Activated CD4-positive, alpha-beta memory T cell treated with anti-CD3 and anti-CD28 coated beads, Interleukin-2, amount 10 ng/mL, durations not matched to agents 7 days and 5 days (primary cell): ENCODE data around the gene SLAIN2. TPM values are rescaled to one million over a fixed set of nuclear protein-coding genes. Genes with fewer than 3 reads are reported as not detected.
"Not testable (repeated sequence)": the region's sequence is repeated elsewhere in the genome, so short reads cannot be mapped to it uniquely, and the experiment has no call there.

Experiments used
- CTCF ChIA-PET: fragments of 350-600 bp; sonication (Branson Sonifier 250); formaldehyde crosslinking; loops from one replicate; lab custom pipeline; 2021; ENCODE audit warnings: antibody characterized with exemption, inconsistent platforms; lab: Charles Lee
- POLR2A ChIA-PET: fragments of 350-600 bp; sonication (Branson Sonifier 250); formaldehyde crosslinking; loops from one replicate; lab custom pipeline; 2021; ENCODE audit warnings: antibody characterized with exemption; lab: Charles Lee
- DNase-seq: peaks from one replicate; pipeline ENCODE4 v3.0.0-alpha.2; 2020
- H3K27ac Mint-ChIP-seq: one replicate; pipeline ENCODE4 v1.8.0; 2021; ENCODE audit warnings: mild to moderate bottlenecking, mixed read lengths
- H3K27me3 Mint-ChIP-seq: one replicate; pipeline ENCODE4 v1.8.0; 2021; ENCODE audit warnings: mixed read lengths
- H3K36me3 Mint-ChIP-seq: one replicate; pipeline ENCODE4 v1.8.0; 2021; ENCODE audit warnings: low read depth, mixed read lengths
- H3K4me1 Mint-ChIP-seq: one replicate; pipeline ENCODE4 v1.8.0; 2021; ENCODE audit warnings: mixed read lengths
- H3K4me3 Mint-ChIP-seq: one replicate; pipeline ENCODE4 v1.8.0; 2021; ENCODE audit warnings: mild to moderate bottlenecking, mixed read lengths
- H3K9me3 Mint-ChIP-seq: one replicate; pipeline ENCODE4 v1.8.0; 2021; ENCODE audit warnings: mixed read lengths
- total RNA-seq, 2 experiments: library from RNA; stranded (reverse); gene quantifications; one replicate each; pipeline ENCODE4 v1.2.3, GENCODE V29; 2021

Gene SLAIN2
- total RNA-seq = 10 to 100 TPM; 62.4 to 66.2 TPM

DNA sequence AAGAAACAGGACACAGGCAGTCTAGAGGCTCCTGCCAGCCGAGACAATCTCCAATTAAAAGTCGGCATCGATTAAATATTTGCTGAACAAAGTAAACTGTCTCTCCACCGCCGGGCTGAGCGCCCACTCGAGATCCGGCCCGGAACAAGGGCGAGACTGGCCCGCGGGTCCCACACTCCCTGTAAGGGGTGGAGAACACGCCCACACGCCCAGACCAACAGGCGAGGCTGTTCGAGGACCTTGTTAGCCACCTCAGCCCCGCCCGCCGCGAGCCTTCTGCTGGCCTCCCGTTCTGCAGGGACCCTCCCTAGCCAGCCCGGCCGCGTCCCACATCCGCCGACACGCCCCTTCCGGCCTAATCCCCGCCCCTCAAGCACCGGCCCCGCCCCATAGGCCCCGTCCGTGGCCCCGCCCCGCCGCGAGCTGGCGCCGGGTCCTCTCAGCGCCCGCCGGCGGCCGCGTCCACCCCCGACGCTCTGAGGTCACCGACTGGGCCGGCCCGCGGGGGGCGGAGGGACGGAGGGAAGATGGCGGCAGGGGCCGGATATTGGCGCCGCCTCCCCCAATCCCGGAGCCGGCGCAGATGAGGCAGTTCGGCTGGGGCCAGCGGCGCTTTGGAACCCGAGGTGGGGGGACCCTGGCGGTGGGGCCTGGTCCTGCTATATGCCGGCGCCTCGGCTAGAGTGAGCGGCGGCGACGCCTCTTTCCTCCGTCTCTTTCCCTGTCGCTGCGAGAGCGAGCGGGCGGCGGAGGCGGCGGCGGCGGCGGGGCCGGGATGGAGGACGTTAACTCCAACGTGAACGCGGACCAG, at the start of gene SLAIN2:
Gene SLAIN2 (plus strand): TSS at position 565 of the 811 bp plus-strand sequence. CDS start 211 bp downstream, at position 776.
- Mint-ChIP-seq H3K27ac (peak within 1 kb of the TSS; percentile 93), H3K36me3 (peaks cover 6% of the 10 kb centered on the region), H3K4me3 (peak within 1 kb of the TSS; percentile 97), H3K9me3 (no peaks in the 10 kb centered on the region), H3K4me1 (peaks cover 57% of the 10 kb centered on the region), H3K27me3 (no peaks in the 10 kb centered on the region)
- ChIA-PET CTCF (interaction anchor here (1.3 to 1.5 kb wide), 2 partner anchors 36 to 205 kb away, joined by 3 to 4 read pairs; no protein-coding TSS in a partner anchor), POLR2A (interaction anchor here (0.7 to 2.9 kb wide), 13 partner anchors 13 to 565 kb away, joined by 3 to 14 read pairs (median 3); partner anchors contain the start of gene FRYL)
- DNase-seq = peak; percentile 98

DNA sequence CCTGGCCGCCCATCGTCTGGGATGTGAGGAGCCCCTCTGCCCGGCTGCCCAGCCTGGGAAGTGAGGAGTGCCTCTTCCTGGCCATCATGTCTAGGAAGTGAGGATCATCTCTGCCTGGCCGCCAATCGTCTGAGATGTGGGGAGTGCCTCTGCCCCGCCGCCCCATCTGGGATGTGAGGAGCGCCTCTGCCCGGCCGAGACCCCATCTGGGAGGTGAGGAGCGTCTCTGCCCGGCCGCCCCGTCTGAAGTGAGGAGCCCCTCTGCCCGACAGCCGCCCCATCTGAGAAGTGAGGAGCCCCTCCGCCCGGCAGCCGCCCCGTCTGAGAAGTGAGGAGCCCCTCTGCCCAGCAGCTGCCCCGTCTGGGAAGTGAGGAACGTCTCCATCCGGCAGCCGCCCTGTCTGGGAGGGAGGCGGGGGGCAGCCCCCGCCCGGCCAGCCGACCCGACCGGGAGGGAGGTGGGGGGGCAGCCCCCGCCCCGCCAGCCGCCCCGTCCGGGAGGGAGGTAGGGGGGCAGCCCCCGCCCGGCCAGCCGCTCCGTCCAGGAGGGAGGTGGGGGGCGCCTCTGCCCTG, 49.0 kb upstream of the SLAIN2 start:
- DNase-seq, H3K36me3 Mint-ChIP-seq, H3K27me3 Mint-ChIP-seq, H3K4me1 Mint-ChIP-seq, H3K9me3 Mint-ChIP-seq, H3K4me3 Mint-ChIP-seq, H3K27ac Mint-ChIP-seq, CTCF ChIA-PET, POLR2A ChIA-PET: not testable (repeated sequence)

DNA sequence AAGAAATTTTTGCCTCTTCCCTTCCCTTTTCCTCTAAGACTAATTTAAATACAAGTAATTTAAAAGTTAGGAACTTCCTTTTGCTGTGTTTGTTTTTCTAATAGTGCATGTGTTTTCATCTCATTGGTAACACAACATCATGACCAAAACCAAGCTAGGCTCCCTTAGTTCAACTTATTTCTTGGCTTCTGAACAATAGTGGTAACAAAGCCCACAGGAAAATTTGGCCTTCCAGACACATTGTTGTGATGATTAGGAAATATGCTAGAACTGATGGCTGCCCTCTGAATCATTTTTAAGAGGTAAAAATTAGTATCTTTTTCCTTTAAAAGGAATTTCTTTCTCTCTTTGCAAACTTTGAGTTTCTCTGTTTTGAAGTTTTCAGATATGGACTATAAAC, 46.2 kb upstream of the SLAIN2 start:
- no peaks in the 10 kb centered on the region for H3K36me3 Mint-ChIP-seq
- ChIA-PET POLR2A (no interaction called here), CTCF (no interaction called here)
- no peak for DNase-seq
- no peak overlapping the region for H3K4me3 Mint-ChIP-seq
- H3K27me3 Mint-ChIP-seq = no peaks in the 10 kb centered on the region
- no peaks in the 10 kb centered on the region for H3K9me3 Mint-ChIP-seq
- H3K4me1 Mint-ChIP-seq = peaks cover 5% of the 10 kb centered on the region
- no peak overlapping the region for H3K27ac Mint-ChIP-seq

DNA sequence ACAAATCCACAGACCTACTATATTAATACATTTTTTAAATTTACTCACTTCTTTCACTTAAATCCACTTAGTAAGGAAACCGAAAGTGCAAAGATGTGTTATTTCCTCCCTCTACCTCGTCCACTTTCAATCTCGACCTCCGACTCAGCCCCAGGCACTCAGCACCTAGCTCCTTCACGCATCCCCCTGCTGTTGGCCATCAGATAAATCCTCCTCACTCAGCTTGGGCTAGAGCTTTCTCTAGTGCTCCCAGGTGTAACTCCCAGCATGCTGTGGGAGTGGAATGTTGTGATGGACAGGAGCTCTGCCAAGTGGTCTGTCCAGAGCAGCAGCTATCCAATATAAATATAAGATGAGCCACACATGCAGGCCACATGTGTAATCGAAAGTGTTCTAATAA, 45.0 kb upstream of the SLAIN2 start:
- ChIA-PET POLR2A (interaction anchor here (1.0 kb wide), 1 partner anchor 46 kb away, joined by 3 read pairs; no protein-coding TSS in a partner anchor), CTCF (interaction anchor here (0.6 kb wide), 1 partner anchor 97 kb away, joined by 3 read pairs; no protein-coding TSS in a partner anchor)
- Mint-ChIP-seq H3K4me1 (peaks cover 5% of the 10 kb centered on the region), H3K27ac (no peak overlapping the region), H3K36me3 (no peaks in the 10 kb centered on the region), H3K9me3 (no peaks in the 10 kb centered on the region), H3K27me3 (no peaks in the 10 kb centered on the region), H3K4me3 (no peak overlapping the region)
- DNase-seq = no peak

DNA sequence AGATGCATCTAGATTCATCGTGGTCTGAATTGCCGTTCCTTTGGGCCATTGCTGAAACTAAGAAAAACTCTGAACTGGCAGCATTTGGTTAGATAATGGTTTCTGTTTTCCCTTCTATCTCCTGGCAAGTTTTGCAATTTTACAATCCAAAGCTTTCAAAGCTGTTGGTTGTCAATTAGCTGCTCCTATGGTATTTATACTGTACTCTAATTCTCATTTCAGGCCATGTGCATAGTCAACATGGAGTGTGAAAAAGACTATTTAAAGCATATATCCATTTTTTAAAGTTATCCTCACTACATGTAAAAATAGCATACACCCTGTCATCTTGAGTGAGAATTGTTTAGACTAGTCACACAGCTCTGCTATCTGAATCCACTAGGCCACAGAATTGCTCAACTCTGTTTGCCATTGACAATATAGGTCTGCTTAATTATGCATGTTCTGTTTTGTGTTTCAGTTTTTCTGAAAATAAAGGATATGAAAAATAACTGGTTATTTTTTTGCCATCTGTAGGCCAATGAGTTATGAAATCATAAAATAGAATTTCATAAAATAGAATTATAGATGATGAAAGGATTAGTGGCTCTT, 44.0 kb upstream of the SLAIN2 start:
- Mint-ChIP-seq H3K9me3 (no peaks in the 10 kb centered on the region), H3K4me1 (peaks cover 5% of the 10 kb centered on the region), H3K27ac (no peak overlapping the region), H3K4me3 (no peak overlapping the region), H3K27me3 (peaks cover 4% of the 10 kb centered on the region), H3K36me3 (no peaks in the 10 kb centered on the region)
- ChIA-PET CTCF (no interaction called here), POLR2A (no interaction called here)
- DNase-seq = no peak

DNA sequence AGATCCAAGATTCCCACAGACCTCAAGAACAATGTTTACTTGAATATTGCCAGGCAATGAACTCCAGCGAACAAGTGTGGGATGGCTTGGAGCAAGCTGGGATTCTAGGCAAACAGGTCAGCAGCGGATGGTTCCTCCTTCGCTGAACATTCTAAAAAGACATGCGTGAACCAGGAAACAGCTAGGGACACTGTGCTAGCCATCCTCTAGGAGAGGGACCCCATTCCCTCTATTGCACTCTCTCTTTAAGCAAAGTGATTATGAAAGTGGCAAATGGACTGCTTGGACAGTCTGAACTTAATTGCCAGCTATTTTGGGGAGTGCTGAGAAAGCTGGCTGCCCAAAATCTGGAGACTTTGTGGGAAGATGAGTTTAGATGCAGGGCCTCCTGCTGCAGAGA, 41.8 kb upstream of the SLAIN2 start:
- H3K4me3 Mint-ChIP-seq = no peak overlapping the region
- no peak for DNase-seq
- ChIA-PET POLR2A (interaction anchor here (0.6 to 1.9 kb wide), 2 partner anchors 42 to 610 kb away, joined by 3 to 4 read pairs; no protein-coding TSS in a partner anchor), CTCF (no interaction called here)
- H3K9me3 Mint-ChIP-seq = no peaks in the 10 kb centered on the region
- peaks cover 7% of the 10 kb centered on the region for H3K27me3 Mint-ChIP-seq
- H3K4me1 Mint-ChIP-seq = peaks cover 5% of the 10 kb centered on the region
- no peak overlapping the region for H3K27ac Mint-ChIP-seq
- no peaks in the 10 kb centered on the region for H3K36me3 Mint-ChIP-seq

DNA sequence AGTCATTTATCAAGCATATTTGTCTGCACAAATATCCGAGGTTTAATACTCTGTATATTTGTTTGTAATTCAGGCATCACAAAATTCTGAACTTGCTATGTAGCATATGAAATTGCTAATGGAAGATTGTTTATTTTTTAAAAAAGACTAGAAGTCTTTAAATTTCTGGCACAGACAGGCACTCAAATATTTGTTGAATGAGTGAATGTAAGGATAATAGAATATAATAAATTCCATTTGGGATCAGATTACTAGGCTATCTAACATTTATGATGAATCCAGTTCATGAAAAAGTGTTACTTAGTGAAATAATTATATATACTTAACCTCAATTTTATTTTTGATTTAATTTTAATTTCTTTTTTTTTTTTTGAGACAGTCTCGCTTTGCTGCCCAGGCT, 41.3 kb upstream of the SLAIN2 start:
- Mint-ChIP-seq H3K4me1 (peaks cover 5% of the 10 kb centered on the region), H3K27ac (no peak overlapping the region), H3K4me3 (no peak overlapping the region), H3K27me3 (peaks cover 7% of the 10 kb centered on the region), H3K9me3 (no peaks in the 10 kb centered on the region), H3K36me3 (no peaks in the 10 kb centered on the region)
- DNase-seq = no peak
- POLR2A ChIA-PET = interaction anchor here (1.9 kb wide), 1 partner anchor 42 kb away, joined by 4 read pairs; no protein-coding TSS in a partner anchor
- CTCF ChIA-PET = no interaction called here

DNA sequence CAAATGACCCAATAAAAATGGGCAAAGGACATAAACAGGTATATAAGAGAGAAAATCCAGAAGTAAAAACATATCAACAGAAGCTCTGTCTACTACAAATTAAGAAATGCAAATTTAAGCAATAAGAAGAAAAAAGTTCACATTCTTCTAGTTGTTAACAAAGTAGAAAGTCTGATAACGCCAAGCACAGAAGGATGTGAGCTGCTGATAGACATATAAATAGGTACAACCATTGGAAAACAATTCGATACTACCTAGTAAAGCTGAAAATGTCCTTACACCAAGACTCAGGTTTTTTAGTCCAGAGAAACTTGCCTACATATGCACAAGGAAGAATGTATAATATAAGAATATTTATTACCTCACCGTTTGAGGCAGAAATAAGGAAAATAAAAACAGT, 35.8 kb upstream of the SLAIN2 start:
- CTCF ChIA-PET = no interaction called here

DNA sequence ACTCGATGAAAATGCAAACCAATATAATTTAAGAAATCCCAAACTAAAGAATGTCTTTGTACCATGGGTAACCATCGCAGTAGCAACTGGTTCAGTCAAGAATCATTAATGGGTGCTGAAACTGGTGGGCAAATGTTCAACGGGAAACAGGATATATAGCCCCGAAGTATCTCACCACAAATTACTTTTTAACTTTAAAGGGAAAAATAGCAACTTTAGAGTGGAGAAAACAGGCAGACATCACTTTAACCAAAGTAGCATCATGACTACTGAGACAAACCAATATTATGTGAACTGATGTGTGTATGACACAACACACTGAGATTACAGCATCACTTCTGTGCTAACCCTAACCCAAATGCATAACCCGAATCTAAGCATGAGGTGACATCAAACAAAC, 33.8 kb upstream of the SLAIN2 start:
- no peaks in the 10 kb centered on the region for H3K36me3 Mint-ChIP-seq
- POLR2A ChIA-PET = no interaction called here
- H3K4me3 Mint-ChIP-seq = no peak overlapping the region
- H3K4me1 Mint-ChIP-seq = no peaks in the 10 kb centered on the region
- H3K27me3 Mint-ChIP-seq = peaks cover 7% of the 10 kb centered on the region
- DNase-seq = no peak
- CTCF ChIA-PET = no interaction called here
- H3K27ac Mint-ChIP-seq = no peak overlapping the region
- H3K9me3 Mint-ChIP-seq = no peaks in the 10 kb centered on the region

More for the DNA sequence above, 35.8 kb upstream of the SLAIN2 start:
- DNase-seq = no peak
- H3K9me3 Mint-ChIP-seq = no peaks in the 10 kb centered on the region
- H3K36me3 Mint-ChIP-seq = no peaks in the 10 kb centered on the region
- no peaks in the 10 kb centered on the region for H3K4me1 Mint-ChIP-seq
- H3K4me3 Mint-ChIP-seq = no peak overlapping the region
- no peak overlapping the region for H3K27ac Mint-ChIP-seq
- H3K27me3 Mint-ChIP-seq = peaks cover 11% of the 10 kb centered on the region
- POLR2A ChIA-PET = no interaction called here

DNA sequence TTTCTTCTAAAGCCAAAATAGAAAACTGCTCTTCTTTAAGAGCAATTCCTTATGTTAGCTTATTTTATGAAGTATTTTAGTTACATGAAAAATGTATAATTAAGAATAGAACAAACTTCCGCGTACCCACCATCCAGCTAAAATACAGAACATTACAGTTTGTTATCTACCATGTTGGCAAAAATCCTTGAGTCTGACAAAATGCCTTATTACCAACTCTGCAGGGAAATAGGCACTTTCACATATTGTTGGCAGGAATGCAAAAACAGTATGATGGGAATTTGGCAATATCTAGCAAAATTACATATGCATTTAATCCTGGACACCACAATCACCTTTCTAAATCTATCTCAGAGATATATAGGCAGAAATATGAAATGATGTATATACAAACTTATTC, 32.4 kb upstream of the SLAIN2 start:
- ChIA-PET CTCF (interaction anchor here (0.7 kb wide), 1 partner anchor 10 kb away, joined by 4 read pairs; no protein-coding TSS in a partner anchor), POLR2A (no interaction called here)
- no peaks in the 10 kb centered on the region for H3K4me1 Mint-ChIP-seq
- no peak overlapping the region for H3K27ac Mint-ChIP-seq
- no peaks in the 10 kb centered on the region for H3K36me3 Mint-ChIP-seq
- no peaks in the 10 kb centered on the region for H3K9me3 Mint-ChIP-seq
- H3K4me3 Mint-ChIP-seq = no peak overlapping the region
- H3K27me3 Mint-ChIP-seq = peaks cover 4% of the 10 kb centered on the region
- no peak for DNase-seq

DNA sequence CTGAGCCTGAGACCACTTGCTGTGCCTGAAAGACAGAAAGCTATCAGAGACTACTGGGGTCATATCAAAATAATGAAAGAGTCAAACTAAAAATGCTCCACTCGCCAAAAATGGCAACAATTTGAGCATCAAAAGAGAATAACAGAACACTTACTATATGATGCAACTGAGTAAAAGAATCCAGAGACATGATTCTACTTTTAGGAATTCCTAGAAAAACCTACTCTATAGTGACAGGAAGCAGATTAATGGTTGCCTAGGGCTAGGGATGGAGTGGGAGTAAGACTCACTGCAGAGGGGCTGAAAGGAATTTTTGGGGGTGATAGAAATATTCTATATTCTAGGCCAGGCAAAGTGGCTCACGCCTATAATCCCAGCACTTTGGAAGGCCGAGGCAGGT, 29.4 kb upstream of the SLAIN2 start:
- POLR2A ChIA-PET = no interaction called here
- CTCF ChIA-PET = no interaction called here
- H3K27me3 Mint-ChIP-seq = peaks cover 4% of the 10 kb centered on the region
- no peak for DNase-seq
- H3K36me3 Mint-ChIP-seq = no peaks in the 10 kb centered on the region
- H3K4me3 Mint-ChIP-seq = no peak overlapping the region
- no peaks in the 10 kb centered on the region for H3K9me3 Mint-ChIP-seq
- H3K27ac Mint-ChIP-seq = no peak overlapping the region
- no peaks in the 10 kb centered on the region for H3K4me1 Mint-ChIP-seq

DNA sequence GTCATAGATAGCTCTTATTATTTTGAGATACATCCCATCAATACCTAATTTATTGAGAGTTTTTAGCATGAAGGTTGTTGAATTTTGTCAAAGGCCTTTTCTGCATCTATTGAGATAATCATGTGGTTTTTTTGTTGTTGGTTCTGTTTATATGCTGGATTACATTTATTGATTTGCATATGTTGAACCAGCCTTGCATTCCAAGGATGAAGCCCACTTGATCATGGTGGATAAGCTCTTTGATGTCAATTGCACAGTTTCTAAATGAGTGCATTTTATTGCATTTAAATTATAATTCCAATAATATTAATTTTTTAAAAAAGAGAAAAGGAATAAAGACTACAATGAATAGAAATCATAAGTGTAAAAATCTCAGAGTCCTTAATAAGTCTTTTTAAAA, 26.6 kb upstream of the SLAIN2 start:
- H3K36me3 Mint-ChIP-seq, CTCF ChIA-PET, H3K27me3 Mint-ChIP-seq, H3K27ac Mint-ChIP-seq, POLR2A ChIA-PET, H3K4me3 Mint-ChIP-seq, H3K9me3 Mint-ChIP-seq, H3K4me1 Mint-ChIP-seq, DNase-seq: not testable (repeated sequence)
